Stimulated activated CD8-positive, alpha-beta memory T cell treated with anti-CD3 and anti-CD28 coated beads, Interleukin-4, amount 100 ng/mL, for 4 hours (primary cell): ENCODE measurements around the gene MED31.
"Not testable (repeated sequence)": the region's sequence is repeated elsewhere in the genome, so short reads cannot be mapped to it uniquely, and the experiment has no call there.

Experiments
- DNase-seq, 2 donors: peaks; one replicate each; pipeline ENCODE4 v3.0.0-alpha.2; 2020; ENCODE audit warnings: low read depth in 2 of 2, low spot score in 1 of 2

MED31 gene

DNA sequence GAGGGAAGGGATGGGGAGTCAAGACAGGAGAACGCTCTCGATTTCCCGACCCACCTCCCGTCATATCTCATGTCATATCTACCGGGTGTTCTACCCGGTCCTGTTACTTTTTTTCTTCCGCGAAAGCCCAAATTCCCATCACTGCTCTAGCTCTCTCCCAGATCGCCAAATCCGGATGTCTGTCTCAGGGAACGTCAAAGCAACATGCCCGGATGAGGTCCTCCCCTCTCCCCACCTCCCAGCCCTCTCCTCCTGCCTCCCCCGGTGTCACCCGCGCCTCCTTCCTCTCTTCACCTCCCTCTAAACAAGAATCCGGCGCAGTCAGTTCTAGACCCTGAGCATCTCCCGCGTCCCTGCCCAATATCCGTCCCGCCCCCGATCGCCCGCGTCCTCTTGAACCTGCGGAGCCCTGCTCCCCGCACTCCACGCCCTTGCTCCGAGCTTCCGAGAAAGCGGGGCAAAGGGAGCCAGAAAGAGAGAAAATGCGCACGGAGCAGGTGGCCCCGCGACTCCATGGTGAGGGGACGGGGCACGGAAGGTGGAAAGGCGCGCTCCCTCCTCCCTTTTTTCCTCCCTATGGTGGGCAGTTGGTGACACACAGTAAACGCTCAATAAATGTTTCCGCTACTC is 4.4 kb upstream of the MED31 start:
- DNase-seq: not testable (repeated sequence)

DNA sequence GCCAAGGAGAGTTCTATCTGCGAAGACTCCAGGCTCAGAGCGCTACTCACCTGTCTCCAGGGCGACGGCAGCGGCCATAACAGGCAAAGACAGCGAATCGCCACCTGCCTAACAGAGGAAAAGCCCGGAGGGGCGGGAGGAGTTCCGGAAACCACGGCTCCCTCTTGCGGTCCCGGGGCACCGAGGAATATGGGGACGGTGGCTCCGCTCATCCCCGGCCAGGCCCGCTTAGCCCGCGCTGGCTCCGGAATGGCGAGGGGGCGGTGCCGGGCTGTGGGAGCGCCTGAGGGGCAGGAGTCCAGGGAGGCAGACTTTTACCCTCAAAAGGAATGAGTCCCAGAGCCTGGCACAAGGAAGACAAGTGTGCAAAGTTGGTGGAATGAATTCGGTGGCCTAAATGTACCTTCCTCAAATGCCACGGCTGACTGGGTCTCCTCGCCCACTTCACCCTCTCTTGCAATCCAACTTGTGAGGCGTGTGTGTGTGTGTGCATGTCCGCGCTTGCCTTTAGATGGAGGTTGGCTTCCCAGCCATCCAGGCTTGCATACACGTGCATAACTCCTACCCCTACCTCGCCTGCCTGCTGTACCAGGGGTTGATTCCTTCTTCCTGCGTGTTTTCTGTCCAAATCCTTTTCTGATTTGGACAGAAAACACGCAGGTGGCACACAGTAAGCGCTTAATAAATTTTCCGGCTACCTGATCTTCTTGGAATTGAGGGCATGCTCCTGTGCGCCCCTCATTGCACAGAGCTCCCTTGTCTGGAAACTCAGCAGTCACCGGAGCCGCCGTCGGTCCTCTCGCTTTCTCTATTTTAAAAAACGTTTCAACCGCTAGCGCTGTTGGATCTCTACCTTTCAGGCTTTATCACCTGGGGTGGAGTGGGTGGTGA is 3.7 kb upstream of the MED31 start:
- DNase-seq: no peak

DNA sequence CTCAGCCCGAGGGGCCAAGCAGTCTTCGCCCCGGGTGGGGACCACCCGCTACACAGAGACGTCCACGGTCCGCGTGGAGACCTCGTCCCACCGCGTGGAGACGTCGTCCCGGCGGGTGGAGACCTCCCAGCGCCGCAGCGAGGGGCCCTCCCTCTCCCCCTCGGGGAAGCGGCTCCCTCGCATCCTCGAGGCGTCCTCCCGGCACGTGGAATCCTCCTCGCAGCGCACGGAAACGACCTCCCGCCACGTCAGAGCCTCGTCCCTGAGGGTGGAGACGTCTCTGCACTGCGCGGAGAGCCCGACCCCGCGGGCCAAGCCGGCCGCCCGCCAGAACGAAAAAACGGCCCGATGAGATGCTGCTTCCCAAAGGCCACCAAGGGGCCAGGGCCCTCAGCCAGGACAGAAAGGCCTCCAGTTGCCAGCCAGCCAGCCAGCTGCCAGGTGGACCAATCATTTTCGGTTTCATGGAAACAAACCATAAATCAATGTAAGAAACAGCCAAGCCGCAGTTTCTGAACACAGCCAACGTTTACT is 581 bp upstream of the MED31 start:
- DNase-seq: no peak

DNA sequence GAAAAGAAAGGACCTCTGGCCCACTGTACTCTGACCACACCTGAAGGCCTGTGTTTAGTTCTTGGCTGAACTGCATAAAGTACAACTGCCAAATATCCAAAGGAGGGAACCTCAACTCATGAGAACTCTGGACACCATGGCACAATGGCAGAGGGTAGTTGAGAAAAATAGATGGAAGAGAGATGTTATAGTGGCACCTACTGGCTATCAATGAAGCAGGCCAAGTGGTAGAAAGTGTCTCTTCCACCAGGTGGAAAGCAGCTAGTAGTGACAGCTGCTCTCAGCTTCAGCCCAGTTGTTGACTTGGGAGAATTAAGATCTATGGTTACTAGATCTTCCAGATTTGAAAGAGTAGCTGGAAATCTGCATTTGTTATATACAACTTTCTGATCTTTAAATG is 3.2 kb downstream of the MED31 start:
- no peak for DNase-seq

DNA sequence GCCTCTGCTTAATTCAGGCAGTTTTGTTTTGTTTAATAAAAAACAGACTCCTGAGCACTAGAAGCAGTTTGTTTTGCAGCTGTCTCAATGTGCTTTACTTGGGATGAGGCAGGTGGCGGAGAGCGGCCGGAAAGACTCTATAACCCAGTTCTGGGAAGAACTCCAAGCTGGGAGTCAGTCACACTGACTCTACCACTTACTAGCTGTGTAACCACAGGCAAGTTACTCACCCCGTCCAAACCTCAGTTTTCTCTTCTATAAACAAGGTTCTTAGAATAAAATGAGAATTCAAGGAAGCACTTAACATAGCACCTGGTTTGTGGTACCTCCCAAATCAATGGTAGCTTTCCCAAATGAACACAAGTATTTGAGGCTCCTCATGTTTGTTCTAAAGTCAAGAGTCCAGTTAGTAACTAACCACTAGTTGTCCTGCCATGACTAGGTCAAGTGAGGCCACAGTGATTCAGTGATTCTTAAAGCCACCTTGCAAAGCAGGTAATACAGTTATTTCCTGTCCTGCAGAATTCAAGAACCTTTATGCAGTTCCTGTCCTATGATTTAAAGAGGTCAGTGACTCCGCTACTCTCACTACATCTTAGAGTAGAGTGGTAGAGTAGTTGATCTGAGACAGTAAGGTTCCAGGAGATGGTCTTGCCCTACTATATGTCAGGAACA is 7.8 kb downstream of the MED31 start:
- DNase-seq: no peak

DNA sequence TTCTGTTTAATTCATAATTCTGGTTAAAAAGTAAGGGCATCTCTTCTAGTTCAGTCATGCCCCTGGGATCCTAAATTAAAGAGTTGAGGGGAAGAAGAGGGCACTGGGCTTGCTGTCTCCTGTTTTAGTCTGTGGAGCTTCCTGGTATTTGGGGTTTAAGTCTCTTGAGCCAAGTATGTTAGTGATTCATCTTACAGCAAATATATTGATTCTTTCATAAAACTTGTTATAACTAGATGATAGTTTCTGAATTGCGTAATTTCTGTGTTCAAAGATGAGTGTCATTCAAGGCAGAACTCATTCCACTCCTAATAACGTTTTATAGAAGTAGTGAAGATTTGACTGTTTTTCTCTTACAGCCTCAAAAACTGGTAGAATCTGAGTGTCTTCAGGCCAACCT is 8.8 kb downstream of the MED31 start:
- no peak for DNase-seq

DNA sequence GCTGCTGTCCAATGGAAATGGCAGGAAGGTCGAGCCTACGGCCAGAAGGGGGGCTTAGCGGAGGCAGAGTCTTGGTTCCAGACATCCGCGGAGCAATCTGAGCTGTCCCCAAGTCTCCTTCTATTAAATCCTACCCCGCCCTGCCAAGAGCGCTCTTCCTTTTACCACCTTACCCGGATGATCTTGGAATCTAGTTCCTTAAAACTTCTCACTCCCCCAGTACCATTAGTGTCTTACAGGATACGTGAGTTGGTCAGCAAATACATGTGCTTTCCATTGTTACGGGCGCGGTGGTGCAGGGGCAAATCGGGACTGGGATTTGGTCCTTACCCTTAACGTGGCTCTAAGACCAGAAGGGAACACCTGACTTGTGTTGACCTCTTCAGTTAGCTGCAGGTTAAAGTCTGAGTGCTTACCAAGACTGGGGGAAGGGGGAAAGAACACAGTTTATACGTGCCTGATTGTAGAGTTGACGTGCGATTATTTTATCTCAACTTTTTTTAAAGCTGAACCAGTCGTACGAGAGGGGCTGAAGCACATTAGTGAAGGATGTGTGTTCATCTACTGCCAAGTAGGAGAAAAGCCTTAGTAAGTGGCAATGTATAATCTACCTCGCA is 10.1 kb downstream of the MED31 start:
- DNase-seq: no peak

DNA sequence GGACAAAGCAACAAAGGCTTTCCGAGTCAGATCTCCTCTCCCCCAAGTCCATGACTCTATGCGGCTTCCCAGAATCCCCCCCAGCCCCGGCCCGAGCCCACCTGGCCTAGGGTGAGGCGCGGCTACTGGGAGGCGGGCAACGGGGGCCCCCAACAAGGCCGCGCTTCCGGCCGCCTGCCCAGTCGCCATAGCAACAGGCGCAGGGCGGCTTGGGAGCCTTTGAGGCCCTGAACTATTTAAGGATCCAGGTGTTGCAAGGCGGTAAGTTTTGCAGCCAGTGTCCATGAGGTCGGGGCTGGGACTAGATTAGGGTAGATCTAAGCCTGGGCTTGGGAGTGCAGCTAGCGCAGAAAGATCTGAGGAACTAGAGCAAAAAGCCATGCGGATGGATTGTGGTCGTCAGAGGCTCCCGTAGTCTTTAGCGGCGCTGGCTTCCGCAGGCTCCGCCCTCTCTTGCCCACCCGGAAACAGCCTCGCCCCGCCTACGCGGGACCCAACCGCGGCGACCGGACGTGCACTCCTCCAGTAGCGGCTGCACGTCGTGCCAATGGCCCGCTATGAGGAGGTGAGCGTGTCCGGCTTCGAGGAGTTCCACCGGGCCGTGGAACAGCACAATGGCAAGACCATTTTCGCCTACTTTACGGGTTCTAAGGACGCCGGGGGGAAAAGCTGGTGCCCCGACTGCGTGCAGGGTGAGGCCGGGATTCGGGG is 10.7 kb downstream of the MED31 start, which contains the start of the genes KIAA0753 and TXNDC17:
Gene KIAA0753, minus strand, starts transcription at position 176 of the 711 bp plus-strand sequence. CDS start 5,608 bp downstream, outside the sequence.
Gene TXNDC17, plus strand, starts transcription at position 525 of the 711 bp plus-strand sequence. Its CDS starts 23 bp downstream, at position 548.
- DNase-seq: peak; percentile 81 to 83

DNA sequence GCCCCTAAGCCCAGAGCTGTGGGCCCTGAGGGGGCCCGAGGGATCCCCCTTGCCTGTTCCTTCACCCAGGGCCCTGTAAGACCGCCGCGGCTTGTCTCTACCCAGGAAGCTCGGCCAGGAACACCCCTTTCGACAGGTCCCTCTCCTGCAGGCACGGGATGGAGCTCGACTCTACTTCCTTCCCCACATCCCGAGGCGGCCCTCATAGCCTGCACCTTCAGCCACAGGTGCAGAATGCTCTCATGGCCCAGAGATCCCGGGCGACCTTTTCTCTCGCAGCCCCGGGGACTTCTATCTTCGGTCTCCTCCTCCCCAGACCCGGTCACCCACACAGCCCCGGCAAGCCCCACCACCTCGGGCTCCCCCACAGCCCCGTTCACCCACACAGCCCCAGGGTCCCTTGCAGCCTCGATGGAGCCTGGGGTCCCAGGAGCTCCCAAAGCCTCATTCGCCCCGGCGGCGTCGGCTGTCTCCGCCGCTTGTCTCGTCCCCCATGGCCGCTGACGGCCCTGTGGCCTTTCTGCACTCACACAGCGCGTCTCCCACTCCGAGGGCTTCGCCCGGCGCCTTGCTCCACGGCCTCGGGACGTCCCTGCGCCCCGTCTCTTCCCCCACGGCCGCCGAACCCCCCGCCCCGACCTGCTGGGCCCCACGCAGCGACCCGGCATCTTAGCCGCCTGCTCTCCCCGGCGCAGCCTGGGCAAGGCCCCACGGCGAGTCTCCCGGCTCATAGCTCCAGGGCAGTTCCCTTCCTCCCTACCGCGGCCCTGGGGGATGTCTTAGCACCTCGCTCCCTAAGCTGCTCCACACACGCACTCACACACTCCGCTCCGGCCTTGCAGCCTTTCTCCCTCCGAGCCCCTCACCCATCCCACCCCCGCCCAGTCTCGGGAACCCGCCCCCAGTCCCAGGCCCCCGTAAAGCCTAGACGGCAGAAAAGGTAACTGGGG is 11.5 kb downstream of the MED31 start:
- no peak for DNase-seq

DNA sequence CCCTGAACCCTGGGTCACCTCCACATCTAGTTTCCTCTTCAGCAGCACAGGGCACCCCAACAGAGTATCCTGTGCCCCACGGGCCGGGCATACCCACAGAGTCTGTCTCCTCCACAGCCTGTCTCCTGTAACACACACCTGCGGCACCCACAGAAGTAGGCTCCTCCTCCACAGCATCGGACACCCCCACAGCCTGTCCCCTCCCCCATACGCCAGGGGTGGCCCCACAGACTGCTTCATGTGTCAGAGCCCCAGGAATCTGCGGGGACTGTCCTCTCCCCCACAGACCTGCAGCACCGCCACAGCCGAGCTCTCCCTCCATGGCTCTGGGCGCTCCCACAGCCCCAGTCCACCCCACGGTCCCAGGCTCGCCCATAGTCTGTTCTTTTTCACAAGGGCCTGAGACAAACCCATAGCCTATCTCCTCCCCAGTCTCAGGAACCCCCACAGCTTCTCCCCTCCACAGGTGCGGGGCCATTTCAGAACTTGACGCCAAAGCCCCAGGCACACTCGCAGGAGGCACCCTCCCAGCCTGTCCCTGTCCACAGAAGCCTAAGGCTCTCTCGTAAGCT is 12.3 kb downstream of the MED31 start:
- DNase-seq: no peak

DNA sequence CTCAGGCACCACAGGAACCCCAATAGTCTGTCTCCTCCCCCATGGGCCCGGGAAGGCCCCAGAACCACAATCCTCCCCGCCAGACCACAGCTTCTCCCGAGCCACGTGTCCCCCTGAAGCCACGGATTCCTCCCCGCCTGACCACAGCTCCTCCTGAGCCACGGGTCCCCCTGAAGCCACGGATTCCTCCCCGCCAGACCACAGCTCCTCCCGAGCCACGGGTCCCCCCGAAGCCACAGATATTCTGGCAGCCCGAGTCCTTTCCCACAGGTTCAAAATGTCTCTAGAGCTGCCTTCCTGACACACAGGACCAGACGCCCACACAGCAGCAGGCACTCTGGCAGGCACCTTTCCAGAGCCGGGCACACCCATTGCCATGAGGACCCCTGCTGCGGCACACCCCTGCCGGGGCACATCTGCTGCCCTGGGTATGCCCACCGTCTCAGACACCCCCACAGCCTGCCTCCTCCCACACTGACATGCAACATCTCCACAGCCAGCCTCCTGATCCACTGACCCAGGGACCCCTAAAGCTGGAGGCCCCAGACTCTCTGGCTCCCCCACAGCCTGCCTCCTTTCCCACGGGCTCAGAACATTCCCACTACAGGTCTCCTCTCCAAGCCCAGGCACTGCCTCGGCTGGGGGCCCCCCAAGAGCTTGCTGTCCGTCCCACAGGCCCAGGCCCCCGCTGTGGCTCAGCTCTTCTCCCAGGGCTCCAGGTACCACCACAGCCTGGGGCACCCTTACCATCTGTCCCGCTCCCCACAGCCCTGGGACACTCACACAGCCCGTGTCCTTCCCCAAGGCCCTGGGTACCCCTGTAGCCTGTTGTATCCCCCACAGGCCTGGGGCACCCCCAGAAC is 13.1 kb downstream of the MED31 start:
- DNase-seq: no peak

DNA sequence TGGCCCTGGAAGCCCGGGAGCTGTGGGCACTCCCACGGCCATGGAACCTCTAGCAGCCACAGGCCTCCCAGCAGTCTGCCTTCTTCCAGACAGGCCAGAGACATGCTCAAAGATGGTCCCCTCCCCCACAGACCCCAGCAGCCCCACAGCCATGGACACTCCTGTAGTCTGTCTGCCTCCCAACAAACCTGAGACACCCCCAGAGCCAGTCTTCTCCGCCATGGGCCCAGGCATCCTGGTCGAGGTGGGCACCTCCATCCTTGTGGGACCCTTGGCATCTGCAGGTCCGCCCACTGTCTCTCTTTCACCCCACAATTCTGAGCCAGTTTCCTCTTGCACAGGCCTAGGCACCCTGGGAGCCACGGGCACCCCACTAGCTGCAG is 14.0 kb downstream of the MED31 start:
- no peak for DNase-seq

DNA sequence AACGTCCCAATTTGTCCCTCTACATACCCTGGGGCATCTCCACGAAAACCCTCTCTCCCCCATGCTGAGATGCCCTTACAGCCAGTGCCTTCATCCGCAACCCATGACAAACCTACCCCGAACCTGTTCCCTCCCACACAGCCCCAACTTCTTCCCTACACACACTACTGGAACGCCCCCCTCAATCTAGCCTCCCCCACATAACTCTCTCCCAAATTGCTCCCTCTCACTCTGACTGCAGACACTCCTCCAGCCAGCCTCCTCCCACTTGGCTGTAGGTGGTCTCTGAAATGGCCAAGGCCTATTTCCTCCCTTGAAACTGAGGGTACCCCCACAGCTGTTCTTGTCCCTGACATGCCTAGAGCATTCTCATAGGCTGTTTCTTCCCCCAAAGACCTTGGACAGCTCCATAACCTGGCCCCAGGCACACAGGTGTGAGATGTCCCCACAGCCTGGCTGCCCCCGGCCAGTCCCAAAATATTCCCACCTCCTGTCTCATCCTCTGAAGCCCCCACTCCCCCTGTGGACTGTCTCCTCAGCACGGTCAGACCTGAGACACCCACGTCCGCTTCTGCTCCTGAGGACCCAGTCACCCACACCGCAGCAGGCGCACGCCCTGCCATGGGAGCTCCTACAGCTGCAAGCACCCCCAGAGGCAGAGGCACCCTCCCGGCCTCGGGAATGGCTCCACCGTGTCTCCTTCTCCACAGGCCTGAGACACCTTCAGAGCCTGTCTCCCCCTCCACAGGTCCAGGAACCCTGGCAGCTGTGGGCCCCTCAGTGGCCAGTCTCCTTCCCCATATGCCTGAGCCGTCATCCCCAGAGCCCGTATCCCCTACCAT is 14.6 kb downstream of the MED31 start:
- no peak for DNase-seq

DNA sequence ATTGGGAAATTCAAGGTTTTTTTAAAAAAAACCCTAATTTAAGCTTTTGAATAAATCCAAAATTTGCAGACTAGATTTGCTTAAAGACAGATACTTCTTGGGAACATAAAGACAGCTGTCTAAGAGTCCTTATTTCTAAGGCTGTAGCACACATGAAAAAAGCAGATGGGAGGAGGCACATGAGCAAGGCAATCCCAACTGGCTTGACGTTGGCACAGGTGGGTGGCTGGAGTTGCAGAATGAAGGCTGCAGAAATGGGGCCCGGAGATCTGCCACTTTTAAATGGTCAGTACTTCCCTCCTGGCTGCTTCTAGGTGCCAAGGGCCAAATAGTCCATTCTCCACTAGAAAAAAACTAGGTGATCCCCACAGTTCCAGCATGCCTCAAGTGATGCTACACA is 15.3 kb downstream of the MED31 start:
- DNase-seq: no peak

DNA sequence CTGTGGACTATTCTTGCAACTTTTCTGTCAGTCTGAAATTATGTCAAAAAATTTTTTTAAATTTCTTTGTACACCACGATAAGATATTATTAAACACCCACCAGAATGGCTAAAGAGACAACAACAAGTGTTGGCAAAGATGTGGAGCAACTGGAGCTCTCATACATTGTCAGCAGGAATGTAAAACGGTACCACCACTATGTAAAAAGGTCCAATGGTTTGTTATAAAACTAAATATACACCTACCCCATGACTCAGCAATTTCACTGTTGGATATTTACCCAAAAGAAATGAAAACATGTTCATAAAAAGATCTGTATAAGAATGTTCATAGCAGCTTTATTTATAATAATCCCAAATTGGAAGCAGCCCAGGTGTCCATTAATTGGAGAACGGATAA is 18.1 kb downstream of the MED31 start:
- DNase-seq: no peak

DNA sequence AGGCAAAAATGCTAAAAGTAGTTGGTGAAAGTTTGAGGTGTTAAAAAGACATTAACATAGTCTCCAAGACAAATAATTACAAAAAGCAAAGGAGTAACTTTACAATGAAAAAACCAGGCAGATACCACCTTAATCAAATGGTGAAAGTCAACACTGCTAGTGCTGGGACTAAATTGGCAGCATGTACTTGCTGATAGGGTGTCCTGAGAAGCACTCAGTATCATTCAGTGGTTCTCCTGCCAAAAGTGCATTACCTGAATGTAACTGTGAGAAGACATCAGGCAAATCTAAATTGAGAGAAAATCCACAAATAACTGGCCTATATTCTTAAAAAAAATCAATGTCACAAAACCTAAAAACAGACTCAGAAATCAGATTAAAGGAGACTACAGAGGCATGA is 18.9 kb downstream of the MED31 start:
- DNase-seq: no peak

DNA sequence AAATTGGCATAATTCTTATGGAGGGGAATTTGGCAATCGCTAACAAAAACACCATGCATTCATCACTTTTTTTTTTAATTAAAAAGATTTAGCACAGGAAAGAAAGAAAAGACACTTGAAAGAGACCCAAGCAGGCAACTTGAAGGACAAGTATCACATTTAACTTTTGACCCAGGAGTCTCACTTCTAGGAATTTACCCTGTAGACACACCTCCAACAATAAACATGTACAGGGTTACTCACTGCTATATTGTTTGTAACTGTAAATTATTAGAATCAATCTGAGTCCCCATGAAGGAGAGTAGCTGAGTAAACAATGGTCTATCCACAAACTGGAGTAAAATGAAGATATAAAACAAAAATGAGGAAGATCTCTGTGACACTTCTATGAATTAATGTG is 21.0 kb downstream of the MED31 start:
- no peak for DNase-seq
